HCT116 (cell line): ENCODE measurements around the gene TMEM106C.

Source experiments
- CTCF ChIP-seq, 3 experiments: fragments of 200-600 bp in 1 of 3; sonication (generic) in 1 of 3; IDR thresholded peaks in 2 of 3; conservative IDR thresholded peaks in 1 of 3; 2 replicates each; pipeline ENCODE4 v1.5.1; 2012 to 2017; ENCODE audit warnings: low read depth in 2 of 3, low read length in 2 of 3, antibody characterized with exemption in 1 of 3, borderline replicate concordance in 1 of 3, control low read depth in 1 of 3, mild to moderate bottlenecking in 1 of 3, mixed read lengths in 1 of 3, mixed run types in 1 of 3, moderate library complexity in 1 of 3; ENCODE audit not compliant: insufficient read depth in 1 of 3
- EZH2 ChIP-seq: fragments of 200-600 bp; sonication (generic); IDR thresholded peaks from 2 replicates; pipeline ENCODE4 v1.6.1; 2017; ENCODE audit warnings: antibody characterized with exemption, mixed run types
- POLR2AphosphoS5 ChIP-seq: IDR thresholded peaks from 2 replicates; pipeline ENCODE4 v1.6.1; 2011; ENCODE audit warnings: mild to moderate bottlenecking, low read depth, low read length, moderate library complexity

- TF ChIP-seq CTCF (IDR thresholded peaks at IDR 0.05 in 2 of 3, conservative IDR thresholded peaks at IDR 0.05 in 1 of 3; ENCODE audit: borderline replicate concordance in 1 of 3, insufficient read depth in 1 of 3, low read depth in 2 of 3, low read length in 2 of 3): no peak
- TF ChIP-seq POLR2AphosphoS5: no peak
- no peak for TF ChIP-seq EZH2
Measured at GRCh38 chr12:47983541-47984115, 20.2 kb downstream of the TMEM106C start.
